Measurements from ENCODE around the gene ALDH7A1.

GRCh38 chr5:126513302-126513701 is 81.7 kb downstream of the ALDH7A1 start:
- TF ChIP-seq CTCF (IDR thresholded peaks at IDR 0.05) (no peak), AFF4 (CRISPR knock-in tag; IDR thresholded peaks at IDR 0.05; ENCODE audit: borderline replicate concordance) (no peak), ESRRA (CRISPR knock-in tag; IDR thresholded peaks at IDR 0.05; ENCODE audit: borderline replicate concordance) (no peak), ETV6 (CRISPR knock-in tag; IDR thresholded peaks at IDR 0.05) (no peak), NR3C1 (CRISPR knock-in tag; conservative IDR thresholded peaks at IDR 0.05; ENCODE audit: low read depth) (no peak), ZNF138 (CRISPR knock-in tag; conservative IDR thresholded peaks at IDR 0.05) (no peak), SP1 (CRISPR knock-in tag; conservative IDR thresholded peaks at IDR 0.05) (no peak), MLX (CRISPR knock-in tag; IDR thresholded peaks at IDR 0.05) (no peak), NR1H2 (CRISPR knock-in tag; IDR thresholded peaks at IDR 0.05) (no peak), TEAD4 (CRISPR knock-in tag; IDR thresholded peaks at IDR 0.05) (no peak)
- TF ChIP-seq, protein P1, sequence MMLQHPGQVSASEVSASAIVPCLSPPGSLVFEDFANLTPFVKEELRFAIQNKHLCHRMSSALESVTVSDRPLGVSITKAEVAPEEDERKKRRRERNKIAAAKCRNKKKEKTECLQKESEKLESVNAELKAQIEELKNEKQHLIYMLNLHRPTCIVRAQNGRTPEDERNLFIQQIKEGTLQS (CRISPR knock-in tag; conservative IDR thresholded peaks at IDR 0.05), result no peak
- TF ChIP-seq, protein P2, sequence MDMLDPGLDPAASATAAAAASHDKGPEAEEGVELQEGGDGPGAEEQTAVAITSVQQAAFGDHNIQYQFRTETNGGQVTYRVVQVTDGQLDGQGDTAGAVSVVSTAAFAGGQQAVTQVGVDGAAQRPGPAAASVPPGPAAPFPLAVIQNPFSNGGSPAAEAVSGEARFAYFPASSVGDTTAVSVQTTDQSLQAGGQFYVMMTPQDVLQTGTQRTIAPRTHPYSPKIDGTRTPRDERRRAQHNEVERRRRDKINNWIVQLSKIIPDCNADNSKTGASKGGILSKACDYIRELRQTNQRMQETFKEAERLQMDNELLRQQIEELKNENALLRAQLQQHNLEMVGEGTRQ (CRISPR knock-in tag; IDR thresholded peaks at IDR 0.05), result no peak
- TF ChIP-seq, protein P3, sequence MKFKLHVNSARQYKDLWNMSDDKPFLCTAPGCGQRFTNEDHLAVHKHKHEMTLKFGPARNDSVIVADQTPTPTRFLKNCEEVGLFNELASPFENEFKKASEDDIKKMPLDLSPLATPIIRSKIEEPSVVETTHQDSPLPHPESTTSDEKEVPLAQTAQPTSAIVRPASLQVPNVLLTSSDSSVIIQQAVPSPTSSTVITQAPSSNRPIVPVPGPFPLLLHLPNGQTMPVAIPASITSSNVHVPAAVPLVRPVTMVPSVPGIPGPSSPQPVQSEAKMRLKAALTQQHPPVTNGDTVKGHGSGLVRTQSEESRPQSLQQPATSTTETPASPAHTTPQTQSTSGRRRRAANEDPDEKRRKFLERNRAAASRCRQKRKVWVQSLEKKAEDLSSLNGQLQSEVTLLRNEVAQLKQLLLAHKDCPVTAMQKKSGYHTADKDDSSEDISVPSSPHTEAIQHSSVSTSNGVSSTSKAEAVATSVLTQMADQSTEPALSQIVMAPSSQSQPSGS (CRISPR knock-in tag; IDR thresholded peaks at IDR 0.05; ENCODE audit: borderline replicate concordance, low read depth), result no peak

Measured in WTC11 (cell line).